Mesendoderm (in vitro differentiated cells): ENCODE measurements around the gene TMCO4.

Experiments used
- DNase-seq: peaks from one replicate; pipeline ENCODE4 v3.0.0; 2013
- H2AK5ac ChIP-seq: 2 replicates; pipeline ENCODE4 v1.6.1; 2013; ENCODE audit warnings: low read length, inconsistent platforms
- H2BK120ac ChIP-seq: 2 replicates; pipeline ENCODE4 v1.6.1; 2013; ENCODE audit warnings: low read depth, mild to moderate bottlenecking, low read length, moderate library complexity, mixed read lengths
- H2BK15ac ChIP-seq: replicated peaks from 2 replicates; pipeline ENCODE4 v1.6.1; 2013; ENCODE audit warnings: low read depth, mild to moderate bottlenecking, moderate library complexity
- H2BK5ac ChIP-seq: 2 replicates; pipeline ENCODE4 v1.6.1; 2013; ENCODE audit warnings: low read length, inconsistent platforms
- H3K18ac ChIP-seq: 2 replicates; pipeline ENCODE4 v1.6.1; 2013; ENCODE audit warnings: mild to moderate bottlenecking, low read length, mixed read lengths
- H3K23ac ChIP-seq: one replicate; pipeline ENCODE4 v1.6.1; 2013; ENCODE audit warnings: low read length
- H3K27ac ChIP-seq: 2 replicates; pipeline ENCODE4 v1.5.1; 2013; ENCODE audit warnings: low read depth, mild to moderate bottlenecking, inconsistent platforms, low read length, moderate library complexity
- H3K27me3 ChIP-seq: 2 replicates; pipeline ENCODE4 v1.6.1; 2013; ENCODE audit warnings: low read length, control low read depth, mild to moderate bottlenecking, inconsistent platforms; ENCODE audit not compliant: insufficient read depth, poor library complexity
- H3K36me3 ChIP-seq: 2 replicates; pipeline ENCODE4 v1.6.1; 2013; ENCODE audit warnings: low read length, inconsistent platforms; ENCODE audit not compliant: control insufficient read depth, insufficient read depth
- H3K4ac ChIP-seq: one replicate; pipeline ENCODE4 v1.6.1; 2013; ENCODE audit warnings: low read depth, mild to moderate bottlenecking, low read length, moderate library complexity
- H3K4me1 ChIP-seq: 2 replicates; pipeline ENCODE4 v1.6.1; 2013; ENCODE audit warnings: low read depth, low read length, inconsistent platforms; ENCODE audit not compliant: control insufficient read depth
- H3K4me2 ChIP-seq: 2 replicates; pipeline ENCODE4 v1.6.1; 2013; ENCODE audit warnings: low read length
- H3K4me3 ChIP-seq: 2 replicates; pipeline ENCODE4 v1.5.1; 2013; ENCODE audit warnings: mild to moderate bottlenecking, low read length
- H3K56ac ChIP-seq: one replicate; pipeline ENCODE4 v1.6.1; 2013; ENCODE audit warnings: low read length
- H3K79me1 ChIP-seq: 2 replicates; pipeline ENCODE4 v1.6.1; 2013; ENCODE audit warnings: low read length, inconsistent platforms
- H3K79me2 ChIP-seq: 2 replicates; pipeline ENCODE4 v1.6.1; 2013; ENCODE audit warnings: mild to moderate bottlenecking, low read length; ENCODE audit not compliant: control insufficient read depth, insufficient read depth
- H3K9ac ChIP-seq: 2 replicates; pipeline ENCODE4 v1.6.1; 2013; ENCODE audit warnings: low read length, inconsistent platforms
- H4K5ac ChIP-seq: one replicate; pipeline ENCODE4 v1.6.1; 2013; ENCODE audit warnings: low read length
- H4K8ac ChIP-seq: one replicate; pipeline ENCODE4 v1.6.1; 2013; ENCODE audit warnings: low read depth, mild to moderate bottlenecking, control low read depth, low read length, moderate library complexity
- WGBS: extraction: QIAGEN DNeasy Blood & Tissue Kit; methylation state at CpG from one replicate; pipeline ENCODE4 v1.1.7; 2013; ENCODE audit warnings: low lambda C conversion rate, missing lambda C conversion rate; ENCODE audit not compliant: insufficient coverage; ENCODE audit errors: extremely low coverage; 5-methylcytosine and 5-hydroxymethylcytosine counted together

TMCO4 gene

DNA sequence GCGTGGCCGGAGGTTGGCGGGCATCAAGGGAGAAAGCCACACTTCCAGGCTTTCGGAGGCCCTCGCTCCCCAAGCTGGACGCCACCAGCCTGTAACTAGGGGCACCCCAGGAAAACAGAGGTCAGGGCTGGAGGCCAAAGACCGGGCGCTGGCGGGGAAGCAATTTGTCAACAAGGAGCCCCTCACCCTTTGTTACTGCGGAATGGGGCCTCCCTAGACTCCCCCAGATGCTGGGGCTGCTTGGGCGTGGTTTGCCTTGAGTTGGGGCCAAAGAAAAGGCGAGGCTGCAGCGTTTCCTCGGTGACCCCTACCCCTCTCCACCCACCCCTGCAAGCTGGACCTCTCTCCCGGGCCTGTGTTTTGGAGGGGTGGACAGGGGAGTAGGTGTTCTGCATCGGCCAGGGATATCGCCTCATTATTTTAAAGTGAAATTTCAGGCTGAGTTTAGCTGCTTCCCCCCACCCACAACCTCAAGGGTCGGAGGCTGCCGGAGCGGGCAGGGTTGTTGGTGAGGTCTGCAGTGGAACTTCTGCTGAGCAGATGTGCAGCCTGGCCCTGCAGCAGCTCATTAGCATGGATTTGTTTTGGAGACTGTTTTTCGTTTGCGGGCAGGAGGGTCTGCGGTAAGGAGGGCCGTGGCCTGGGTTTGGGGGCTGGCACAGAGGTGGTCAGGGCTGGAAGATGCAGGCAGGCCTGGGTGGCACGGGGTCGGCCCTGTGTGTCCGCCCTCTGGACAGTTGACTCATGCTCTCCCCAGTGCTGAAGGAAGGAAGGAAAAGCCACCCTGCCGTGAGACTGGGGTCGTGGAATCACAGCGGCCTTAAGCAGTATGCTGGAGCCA is 154.1 kb downstream of the TMCO4 start:
- H3K79me2 ChIP-seq, result no peaks in the 10 kb centered on the region
- no peak overlapping the region for H3K27ac ChIP-seq
- DNase-seq, result no peak
- no peak overlapping the region for H2BK120ac ChIP-seq
- no peak overlapping the region for H2BK5ac ChIP-seq
- H3K23ac ChIP-seq, result no peak overlapping the region
- WGBS, result no CpG with 5 or more reads among the region's 30 CpGs
- H3K4me3 ChIP-seq, result no peak overlapping the region
- H3K36me3 ChIP-seq, result no peaks in the 10 kb centered on the region
- H4K5ac ChIP-seq, result no peak overlapping the region
- peaks cover 7% of the 10 kb centered on the region for H3K27me3 ChIP-seq
- H3K4me2 ChIP-seq, result no peak overlapping the region
- no peak overlapping the region for H2BK15ac ChIP-seq
- H2AK5ac ChIP-seq, result no peak overlapping the region
- H3K79me1 ChIP-seq, result no peaks in the 10 kb centered on the region
- H4K8ac ChIP-seq, result no peak overlapping the region
- peak overlapping the region; percentile 51 for H3K9ac ChIP-seq
- peaks cover 2% of the 10 kb centered on the region for H3K4me1 ChIP-seq
- peak overlapping the region; percentile 68 for H3K56ac ChIP-seq
- H3K18ac ChIP-seq, result no peak overlapping the region
- H3K4ac ChIP-seq, result no peak overlapping the region

GRCh38 chr1:19644681-19645410 is 154.9 kb downstream of the TMCO4 start:
- DNase-seq, result no peak
- H3K18ac ChIP-seq, result peak overlapping the region; percentile 35
- H2BK120ac ChIP-seq, result no peak overlapping the region
- no peaks in the 10 kb centered on the region for H3K79me2 ChIP-seq
- H2BK5ac ChIP-seq, result no peak overlapping the region
- H4K8ac ChIP-seq, result no peak overlapping the region
- H3K27me3 ChIP-seq, result peaks cover 7% of the 10 kb centered on the region
- H3K4me1 ChIP-seq, result peaks cover 7% of the 10 kb centered on the region
- no peak overlapping the region for H2AK5ac ChIP-seq
- no peaks in the 10 kb centered on the region for H3K36me3 ChIP-seq
- no peaks in the 10 kb centered on the region for H3K79me1 ChIP-seq
- no peak overlapping the region for H3K4ac ChIP-seq
- no peak overlapping the region for H4K5ac ChIP-seq
- H3K56ac ChIP-seq, result peak overlapping the region; percentile 68
- H2BK15ac ChIP-seq, result no peak overlapping the region
- no peak overlapping the region for H3K23ac ChIP-seq
- peak overlapping the region; percentile 44 for H3K4me3 ChIP-seq
- WGBS, result no CpG with 5 or more reads among the region's 71 CpGs
- H3K9ac ChIP-seq, result peak overlapping the region; percentile 51
- H3K4me2 ChIP-seq, result peak overlapping the region; percentile 88
- no peak overlapping the region for H3K27ac ChIP-seq

GRCh38 chr1:19644395-19644680 is 155.4 kb downstream of the TMCO4 start:
- H4K5ac ChIP-seq, result no peak overlapping the region
- H3K4me2 ChIP-seq, result peak overlapping the region; percentile 88
- no peak overlapping the region for H3K27ac ChIP-seq
- H2BK15ac ChIP-seq, result no peak overlapping the region
- no peak overlapping the region for H3K4ac ChIP-seq
- H3K27me3 ChIP-seq, result peaks cover 7% of the 10 kb centered on the region
- no peak overlapping the region for H2BK5ac ChIP-seq
- H3K36me3 ChIP-seq, result no peaks in the 10 kb centered on the region
- H3K79me1 ChIP-seq, result no peaks in the 10 kb centered on the region
- no peak overlapping the region for H3K23ac ChIP-seq
- no peak overlapping the region for H2AK5ac ChIP-seq
- peak overlapping the region; percentile 51 for H3K9ac ChIP-seq
- no peaks in the 10 kb centered on the region for H3K79me2 ChIP-seq
- no peak overlapping the region for H4K8ac ChIP-seq
- WGBS, result no CpG with 5 or more reads among the region's 51 CpGs
- no peak overlapping the region for H2BK120ac ChIP-seq
- DNase-seq, result no peak
- H3K4me3 ChIP-seq, result no peak overlapping the region
- H3K18ac ChIP-seq, result peak overlapping the region; percentile 35
- H3K4me1 ChIP-seq, result peaks cover 7% of the 10 kb centered on the region
- peak overlapping the region; percentile 68 for H3K56ac ChIP-seq

GRCh38 chr1:19643602-19644394 is 155.9 kb downstream of the TMCO4 start, which contains the start of gene NBL1:
NBL1 (plus strand) TSS chr1:19644311; CDS start chr1:19655031, 10,720 bp downstream.
- no peak for DNase-seq
- H4K8ac ChIP-seq, result no peak within 1 kb of the TSS
- H2BK5ac ChIP-seq, result no peak within 1 kb of the TSS
- H3K36me3 ChIP-seq, result no peaks in the 10 kb centered on the region
- no peak within 1 kb of the TSS for H2AK5ac ChIP-seq
- H3K56ac ChIP-seq, result peak within 1 kb of the TSS; percentile 68
- H2BK15ac ChIP-seq, result no peak within 1 kb of the TSS
- H3K27ac ChIP-seq, result no peak within 1 kb of the TSS
- peak within 1 kb of the TSS; percentile 73 for H3K23ac ChIP-seq
- H3K4me1 ChIP-seq, result peaks cover 7% of the 10 kb centered on the region
- peak within 1 kb of the TSS; percentile 88 for H3K4me2 ChIP-seq
- H3K18ac ChIP-seq, result peak within 1 kb of the TSS; percentile 35
- H3K79me1 ChIP-seq, result no peaks in the 10 kb centered on the region
- H3K79me2 ChIP-seq, result no peaks in the 10 kb centered on the region
- H4K5ac ChIP-seq, result no peak within 1 kb of the TSS
- no peak within 1 kb of the TSS for H3K4ac ChIP-seq
- H2BK120ac ChIP-seq, result no peak within 1 kb of the TSS
- H3K9ac ChIP-seq, result peak within 1 kb of the TSS; percentile 51
- peaks cover 7% of the 10 kb centered on the region for H3K27me3 ChIP-seq
- WGBS, result no CpG with 5 or more reads among the region's 90 CpGs
- H3K4me3 ChIP-seq, result peak within 1 kb of the TSS; percentile 44

DNA sequence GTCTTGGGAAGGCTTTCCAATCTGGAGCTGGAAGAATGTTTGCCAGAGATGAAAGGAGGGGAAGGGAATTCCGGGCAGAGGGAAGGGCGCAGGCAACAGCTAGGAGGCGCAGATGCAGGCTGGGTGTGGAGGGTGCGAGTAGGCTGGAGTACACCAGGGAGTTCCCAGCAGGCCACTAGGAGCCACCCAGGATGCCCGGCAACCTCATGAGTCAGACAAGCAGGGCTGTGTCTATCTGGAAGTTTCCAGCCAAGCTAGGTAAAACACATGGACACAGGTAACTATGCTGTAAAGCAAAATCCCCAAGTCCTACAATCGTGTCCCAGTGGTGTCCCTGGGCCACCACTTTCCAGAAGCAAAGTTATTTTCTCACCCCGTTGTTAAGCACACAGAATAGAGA is 156.6 kb downstream of the TMCO4 start:
- Histone ChIP-seq H3K79me1 (no peaks in the 10 kb centered on the region), H4K5ac (no peak overlapping the region), H3K27me3 (peaks cover 7% of the 10 kb centered on the region), H3K36me3 (no peaks in the 10 kb centered on the region), H3K27ac (no peak overlapping the region), H2BK5ac (no peak overlapping the region), H3K23ac (no peak overlapping the region), H2AK5ac (no peak overlapping the region), H3K79me2 (no peaks in the 10 kb centered on the region), H3K18ac (no peak overlapping the region), H3K56ac (no peak overlapping the region), H4K8ac (no peak overlapping the region), H3K4me2 (no peak overlapping the region), H3K4me3 (no peak overlapping the region), H3K9ac (no peak overlapping the region), H3K4ac (no peak overlapping the region), H2BK120ac (no peak overlapping the region), H3K4me1 (peaks cover 7% of the 10 kb centered on the region), H2BK15ac (no peak overlapping the region)
- WGBS, result no CpG with 5 or more reads among the region's 7 CpGs
- no peak for DNase-seq
